GM21528 (cell line): Measurements from ENCODE around the gene PPARA.

Source experiments
- ATAC-seq: cut with Tn5 transposase; IDR thresholded peaks from one replicate; pipeline ENCODE4 v1.9.1; 2021; ENCODE audit warnings: mild to moderate bottlenecking, moderate library complexity; ENCODE audit not compliant: unreplicated experiment, low FRiP score

Gene PPARA

DNA sequence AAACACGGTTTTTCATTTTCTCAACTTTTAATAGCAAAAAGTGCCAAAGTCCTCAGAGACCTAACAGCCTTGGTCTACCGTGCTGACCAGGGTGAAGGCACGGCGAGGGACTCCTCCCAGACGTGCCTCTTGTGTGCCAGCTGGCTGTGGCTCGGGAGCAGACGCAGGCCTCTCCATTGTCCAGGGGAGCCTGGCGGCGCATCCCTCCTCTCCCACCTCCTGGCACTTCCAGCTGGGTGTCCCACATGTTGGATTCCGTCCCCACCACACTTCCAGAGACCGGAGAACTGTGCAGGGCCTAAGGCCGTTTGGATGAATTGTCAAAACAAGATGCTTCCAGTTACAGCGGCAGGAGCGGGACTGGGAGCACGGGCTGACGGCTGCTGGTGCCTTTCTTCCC is 88.2 kb downstream of the PPARA start:
- no peak for ATAC-seq

- ATAC-seq: no peak
Observed at GRCh38 chr22:46239261-46240048, 89.1 kb downstream of the PPARA start.

GRCh38 chr22:46240073-46240472 is 89.7 kb downstream of the PPARA start:
- no peak for ATAC-seq

- ATAC-seq: no peak
Observed at GRCh38 chr22:46240506-46240905, 90.2 kb downstream of the PPARA start.

GRCh38 chr22:46240907-46241306 is 90.6 kb downstream of the PPARA start:
- no peak for ATAC-seq

GRCh38 chr22:46241396-46242007 is 91.2 kb downstream of the PPARA start:
- no peak for ATAC-seq

DNA sequence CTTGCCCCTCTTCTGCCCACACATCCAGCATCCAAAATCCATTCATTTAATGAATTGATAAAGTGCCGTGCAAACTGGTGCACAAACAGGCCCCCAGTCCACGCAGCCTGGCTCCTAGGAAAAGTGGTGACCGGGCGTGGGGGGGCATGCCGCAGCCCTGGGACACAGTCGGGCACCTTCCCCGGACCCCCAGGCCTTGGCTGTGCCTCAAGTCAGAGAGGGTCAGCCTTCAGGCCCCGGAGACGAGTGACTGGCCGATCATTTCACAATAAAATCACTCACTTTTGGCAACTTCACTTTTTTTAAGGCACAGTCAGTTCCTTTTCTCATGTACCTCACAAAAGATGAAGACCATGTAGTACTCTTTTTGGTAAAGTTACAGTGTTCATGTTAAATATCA is 91.8 kb downstream of the PPARA start:
- no peak for ATAC-seq

- no peak for ATAC-seq
Observed at GRCh38 chr22:46244771-46245170, 94.4 kb downstream of the PPARA start.

GRCh38 chr22:46245511-46245910 is 95.2 kb downstream of the PPARA start:
- no peak for ATAC-seq

DNA sequence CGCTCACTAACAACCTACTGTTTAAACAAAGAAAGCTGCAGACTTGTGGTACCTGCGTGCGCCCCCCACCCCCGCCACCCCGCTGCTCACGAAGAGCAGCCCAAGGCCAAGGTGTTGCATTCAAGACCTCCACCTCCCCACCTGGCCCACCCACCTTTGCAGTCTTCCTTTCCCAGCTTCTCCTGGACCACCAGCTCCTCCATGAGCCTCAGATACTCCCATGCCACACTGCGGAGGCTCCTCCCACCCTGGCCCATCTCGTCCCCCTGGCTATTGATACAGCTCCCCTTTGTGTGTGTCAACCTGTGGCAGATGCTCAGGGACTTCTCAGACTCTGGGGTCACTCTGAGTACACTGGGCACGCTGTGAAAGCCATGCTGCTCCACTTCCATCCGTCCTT is 95.9 kb downstream of the PPARA start:
- no peak for ATAC-seq

DNA sequence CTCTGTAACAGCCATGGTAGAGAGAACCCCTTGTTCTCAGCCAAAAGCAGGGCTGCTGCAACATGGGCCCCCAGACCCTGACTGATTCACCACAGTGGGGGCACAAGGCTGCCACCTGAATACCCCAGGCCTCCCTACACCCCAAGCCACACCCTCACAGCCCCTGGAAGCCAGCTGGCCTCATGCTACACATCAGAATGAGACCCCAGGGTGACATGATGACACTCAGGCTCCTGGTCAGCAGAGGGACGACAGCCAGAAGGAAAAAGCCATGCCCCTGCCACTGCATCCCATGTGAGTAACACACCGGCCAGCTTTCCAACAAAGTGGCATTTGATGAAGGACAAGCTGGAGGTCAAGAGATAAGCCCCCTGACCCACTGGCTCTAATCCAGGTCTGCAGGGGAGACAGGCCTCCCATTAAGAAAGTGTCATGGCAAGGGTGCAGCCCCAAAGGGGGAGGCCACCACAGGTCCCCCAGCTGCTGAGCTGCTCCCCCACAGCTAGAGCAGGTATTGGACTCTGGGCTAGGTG is 97.2 kb downstream of the PPARA start:
- no peak for ATAC-seq

DNA sequence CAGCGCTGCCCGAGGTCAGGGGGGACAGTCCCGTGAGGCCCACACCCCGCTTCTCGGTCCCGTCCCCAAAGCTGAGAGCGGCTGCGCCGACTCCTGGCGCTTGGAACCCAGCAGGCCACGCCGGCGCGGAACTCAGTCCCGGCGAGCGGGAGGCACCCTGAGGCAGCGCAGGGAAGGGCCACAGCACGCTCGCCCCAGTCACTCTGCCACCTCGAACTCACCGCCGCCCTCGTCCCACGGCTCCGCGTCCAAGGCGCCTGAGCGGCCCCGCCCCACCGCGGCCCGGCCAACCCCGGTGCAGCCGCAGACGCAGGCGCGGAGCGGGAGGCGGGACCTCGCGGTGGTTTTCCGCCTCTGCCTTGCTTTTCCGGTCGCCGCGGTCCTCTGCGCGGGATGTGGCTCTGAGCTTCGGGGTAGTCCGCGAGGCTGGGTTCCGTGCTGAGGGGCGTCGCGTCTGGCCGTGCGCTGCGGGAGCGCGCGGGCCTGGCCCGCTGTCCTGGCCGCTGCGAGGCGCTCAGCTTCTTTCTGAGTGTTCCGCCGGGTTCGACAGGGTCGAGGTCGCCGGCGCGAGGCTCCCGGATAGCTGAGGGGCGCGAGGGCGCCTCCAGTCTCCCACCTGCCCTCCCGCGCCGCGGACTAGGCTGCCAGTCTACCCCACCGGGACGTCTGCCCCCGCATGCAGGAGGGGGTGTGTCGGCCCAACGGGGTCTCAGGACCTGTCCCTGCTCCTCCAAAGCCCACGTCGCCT is 99.9 kb downstream of the PPARA start, which contains the start of gene CDPF1:
CDPF1 (minus strand) TSS at position 259 of the 748 bp plus-strand sequence. CDS start 2,009 bp downstream, outside the sequence.
- ATAC-seq: peak; percentile 81

DNA sequence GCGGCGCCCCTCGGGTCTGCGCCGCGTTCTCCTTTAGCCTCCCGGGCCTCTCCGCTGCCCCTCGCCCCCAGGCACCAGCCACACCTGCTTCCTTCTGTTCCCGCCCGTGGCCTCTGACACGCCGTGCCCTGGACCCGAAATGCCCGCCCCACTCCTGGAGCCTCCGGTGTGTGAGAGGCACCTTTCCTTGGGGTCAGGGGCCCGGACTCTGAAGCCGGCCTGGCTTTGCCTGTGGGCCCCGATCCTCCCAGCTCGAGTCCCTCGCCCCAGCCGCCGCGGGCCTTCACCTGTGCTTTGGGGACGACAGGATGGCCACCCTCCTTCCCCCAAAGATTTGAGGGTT is 100.4 kb downstream of the PPARA start:
- no peak for ATAC-seq

- no peak for ATAC-seq
Observed at GRCh38 chr22:46251266-46251665, 100.9 kb downstream of the PPARA start.

DNA sequence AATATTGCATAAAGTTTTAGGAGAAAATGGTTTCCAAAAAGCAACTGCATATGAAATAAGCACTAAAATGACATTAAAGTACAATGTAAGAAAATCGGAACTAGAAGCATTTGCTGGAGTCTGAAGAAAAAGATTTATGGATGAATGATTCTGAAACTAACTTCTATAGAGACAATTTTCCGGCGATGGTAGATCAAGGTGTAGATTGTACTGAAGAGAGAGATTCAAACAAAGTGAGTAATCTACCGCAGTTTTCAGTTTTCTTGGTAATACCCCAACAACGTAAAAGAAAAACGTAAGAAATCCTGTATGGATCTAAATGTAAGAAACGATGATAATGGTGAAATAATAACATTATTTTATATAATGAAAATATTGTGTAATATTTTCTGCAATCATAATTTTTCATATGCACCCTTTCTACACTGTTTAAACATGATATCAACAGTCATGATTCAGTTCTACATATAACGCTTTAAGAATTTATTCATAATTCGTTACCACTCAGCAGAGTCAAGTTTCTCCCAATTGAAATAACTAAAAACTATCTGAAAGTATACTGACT is 101.6 kb downstream of the PPARA start:
- ATAC-seq: no peak

DNA sequence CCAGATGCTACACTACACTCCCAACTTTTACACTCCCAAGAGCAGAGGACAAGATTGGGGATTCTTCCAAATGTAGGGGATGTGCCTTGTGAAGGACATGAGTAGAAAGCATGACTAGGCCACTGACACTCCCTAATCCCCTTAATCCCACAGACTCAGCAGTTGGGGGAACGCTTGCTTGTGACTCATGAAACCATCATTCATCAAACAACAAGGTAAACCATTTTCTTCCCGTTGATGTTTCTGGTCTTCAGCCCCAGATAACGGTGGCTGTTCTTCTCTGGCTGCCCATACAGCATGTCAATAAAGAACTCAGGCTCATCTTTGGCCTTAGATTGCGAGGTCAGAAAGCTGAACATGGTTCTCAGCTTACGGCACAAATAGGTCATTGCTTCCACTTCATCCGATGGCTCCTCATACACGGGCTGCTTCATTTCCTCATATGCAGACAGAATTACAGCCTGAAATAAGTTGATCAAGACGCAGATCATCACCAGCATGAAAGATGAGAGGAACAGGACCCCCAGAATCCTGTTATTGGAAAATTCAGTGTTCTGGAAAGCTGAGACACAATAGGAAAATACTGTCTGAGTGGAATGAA is 106.1 kb downstream of the PPARA start:
- no peak for ATAC-seq

DNA sequence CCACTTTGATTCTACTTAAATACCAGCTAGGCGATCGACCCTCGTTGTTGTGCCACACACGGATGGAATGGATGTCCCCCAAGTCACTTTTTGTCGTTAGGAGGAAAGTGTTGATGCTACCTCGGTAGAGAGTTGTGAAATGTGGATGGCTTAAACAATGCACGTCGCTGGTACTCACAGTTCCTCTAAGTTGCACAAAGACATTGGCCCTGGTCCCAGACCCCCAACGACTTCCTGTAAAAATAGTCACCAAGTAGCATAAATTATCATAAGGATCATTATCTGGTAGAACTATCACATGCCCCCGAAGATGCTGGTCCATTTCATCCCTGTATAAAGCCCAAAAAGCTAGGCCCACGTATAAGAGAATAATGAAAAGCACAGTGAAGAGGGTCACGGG is 109.0 kb downstream of the PPARA start:
- no peak for ATAC-seq

- no peak for ATAC-seq
Observed at GRCh38 chr22:46260038-46260437, 109.7 kb downstream of the PPARA start.

DNA sequence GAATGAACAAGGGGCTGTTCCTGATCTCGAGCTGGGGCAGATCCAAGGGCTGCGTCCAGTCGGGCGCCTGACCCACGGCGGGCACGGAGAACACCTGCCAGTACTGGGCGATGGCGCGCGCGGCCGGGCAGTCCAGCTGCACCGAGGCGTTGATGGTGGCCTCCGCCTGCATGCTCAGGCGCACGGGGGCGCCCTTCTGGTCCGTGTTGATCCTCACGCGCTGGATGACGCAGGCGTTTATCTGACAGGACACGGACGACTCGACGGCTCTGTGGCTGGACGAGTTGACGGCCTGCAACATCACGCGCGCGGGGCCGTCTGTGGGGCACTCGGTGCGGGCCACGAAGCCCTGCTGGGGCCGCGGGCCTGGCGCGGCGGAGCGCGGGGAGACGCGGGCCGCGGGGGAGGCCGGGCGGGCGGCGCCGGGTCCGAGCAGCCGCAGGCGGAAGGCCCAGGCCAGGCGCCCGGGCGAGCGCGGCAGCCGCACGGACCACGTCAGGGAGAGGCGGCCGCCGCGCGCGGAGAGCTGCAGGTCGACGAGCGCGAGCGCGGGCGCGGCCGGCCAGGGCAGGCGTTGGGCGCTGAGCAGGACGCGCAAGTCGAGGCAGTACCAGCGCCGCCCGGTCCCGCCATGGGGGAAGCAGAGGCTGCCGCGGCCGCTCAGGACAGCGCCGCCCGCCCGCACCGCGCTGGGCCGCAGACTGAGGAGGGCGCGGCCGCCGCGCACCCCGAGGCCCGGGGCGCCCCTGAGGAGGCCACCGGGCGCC is 112.3 kb downstream of the PPARA start:
- ATAC-seq: no peak

- no peak for ATAC-seq
Observed at GRCh38 chr22:46263216-46263590, 112.9 kb downstream of the PPARA start, which contains the start of gene PKDREJ. Gene PKDREJ, minus strand, starts transcription at chr22:46263343. Its CDS starts 21 bp downstream, at chr22:46263322.
